Measurements from ENCODE around the gene ZNF853. TPM values are rescaled to one million over a fixed set of nuclear protein-coding genes. Genes with fewer than 3 reads are reported as not detected.

ZNF853 gene
- 0.06 and 0.13 TPM in 2 replicates for total RNA-seq

DNA sequence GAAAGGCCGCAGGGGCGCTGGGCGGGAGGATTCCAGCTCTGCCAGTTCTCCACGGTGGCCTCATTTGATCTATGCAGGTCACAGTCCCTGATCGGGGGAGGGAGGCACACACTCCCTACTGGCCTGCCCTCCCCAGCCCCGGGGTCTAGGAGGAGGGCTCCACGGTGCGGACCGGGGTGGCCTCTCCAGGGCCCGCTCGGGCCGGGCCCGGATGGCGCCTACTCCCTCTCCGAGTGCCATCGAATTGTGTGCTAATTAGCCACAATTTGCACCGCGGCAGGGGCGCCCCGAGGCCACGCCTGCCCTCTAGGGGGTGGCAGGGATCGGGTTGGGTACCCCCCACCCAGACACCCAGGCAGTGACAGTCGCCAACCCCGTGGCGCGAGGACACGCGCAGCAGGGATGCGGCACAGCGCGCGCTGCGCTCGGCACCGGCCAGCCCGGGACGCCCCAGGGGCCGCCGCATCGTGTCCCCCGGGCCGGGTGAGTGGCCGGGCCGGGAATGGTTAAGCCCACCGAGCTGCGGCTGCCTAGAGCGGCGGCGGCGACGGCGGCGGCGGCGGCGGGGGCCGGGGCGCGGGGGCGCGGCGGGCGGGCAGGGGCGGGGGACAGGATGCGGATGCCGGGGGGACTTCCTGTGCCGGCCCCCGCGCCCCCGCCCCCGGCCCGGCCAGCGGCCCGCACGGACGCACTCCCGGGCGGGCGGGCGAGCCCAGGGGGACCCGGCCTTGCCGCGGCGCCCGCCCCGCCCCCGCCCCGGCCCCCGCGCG is at the start of gene ZNF853:
ZNF853 (plus strand) TSS at position 658 of the 770 bp plus-strand sequence. CDS start 565 bp downstream, outside the sequence.

DNA sequence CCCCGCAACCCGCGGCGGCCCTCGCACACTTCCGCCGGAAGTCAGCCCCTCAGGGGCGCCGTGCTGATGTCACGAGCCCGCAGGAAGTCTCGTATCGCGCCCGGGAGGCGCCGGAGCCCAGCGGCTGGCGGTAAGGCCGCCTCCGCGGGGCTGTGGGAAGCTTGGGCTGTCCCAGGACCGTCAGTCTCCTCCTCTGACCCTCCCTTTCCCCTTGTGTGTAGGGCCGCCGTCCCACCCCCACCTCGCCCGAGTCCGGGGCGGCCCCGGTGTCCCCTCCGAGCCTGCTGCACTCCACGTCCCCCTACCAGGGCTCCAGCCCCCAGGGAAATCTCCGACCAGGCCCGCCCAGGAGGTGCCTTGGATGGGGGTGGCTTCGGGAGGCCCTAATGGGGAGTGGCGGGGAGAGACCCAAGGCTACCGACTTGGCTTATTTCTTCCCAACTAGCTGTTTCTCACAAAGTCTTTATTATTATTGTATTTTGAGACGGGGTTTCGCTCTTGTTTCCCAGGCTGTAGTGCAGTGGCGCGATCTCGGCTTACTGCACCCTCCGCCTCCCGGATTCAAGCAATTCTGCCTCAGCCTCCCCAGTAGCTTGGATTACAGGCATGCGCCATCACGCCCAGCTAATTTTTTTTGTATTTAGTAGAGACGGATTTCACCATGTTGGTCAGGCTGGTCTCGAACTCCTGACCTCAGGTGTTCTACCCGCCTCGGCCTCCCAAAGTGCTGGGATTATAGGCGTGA is 37.9 kb upstream of the ZNF853 start, which contains the start of gene ZDHHC4:
ZDHHC4 (plus strand) TSS at position 86 of the 745 bp plus-strand sequence. CDS start 3,108 bp downstream, outside the sequence.

DNA sequence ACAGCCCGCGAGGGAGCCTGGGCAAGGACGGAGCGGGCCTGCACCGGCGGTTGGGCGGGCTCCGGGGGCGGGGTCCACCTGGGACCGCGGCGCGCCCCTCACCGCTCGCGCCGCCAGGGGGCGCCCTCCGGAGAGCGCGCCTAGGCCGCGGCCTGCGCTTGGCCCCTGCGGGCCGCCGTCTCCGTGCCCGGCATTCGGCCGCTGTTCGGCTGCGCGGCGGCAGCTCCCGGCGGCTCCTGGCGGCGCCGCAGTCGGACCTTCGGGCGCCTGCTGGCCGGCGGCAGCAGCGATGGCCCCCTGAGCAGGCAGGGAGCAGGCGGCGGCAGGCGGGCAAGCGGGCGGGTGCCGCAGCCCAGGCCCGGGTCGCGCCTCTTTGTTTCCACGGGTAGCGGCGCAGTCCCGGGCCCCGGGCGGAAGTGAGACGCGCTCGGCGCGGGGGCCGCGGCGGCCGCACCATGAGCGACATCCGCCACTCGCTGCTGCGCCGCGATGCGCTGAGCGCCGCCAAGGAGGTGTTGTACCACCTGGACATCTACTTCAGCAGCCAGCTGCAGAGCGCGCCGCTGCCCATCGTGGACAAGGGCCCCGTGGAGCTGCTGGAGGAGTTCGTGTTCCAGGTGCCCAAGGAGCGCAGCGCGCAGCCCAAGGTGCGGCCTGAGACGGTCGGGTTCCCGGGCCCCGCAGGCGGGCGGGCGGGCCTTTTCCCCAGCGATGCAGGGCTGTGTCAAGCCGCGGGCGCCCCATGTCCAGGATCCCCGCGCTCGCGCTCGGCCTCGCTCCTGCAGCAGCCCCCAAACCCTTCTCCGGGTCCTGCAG is 25.4 kb upstream of the ZNF853 start, which contains the start of gene INTS15:
INTS15 (plus strand) TSS at position 193 of the 816 bp plus-strand sequence; CDS start at position 456, 263 bp downstream.

DNA sequence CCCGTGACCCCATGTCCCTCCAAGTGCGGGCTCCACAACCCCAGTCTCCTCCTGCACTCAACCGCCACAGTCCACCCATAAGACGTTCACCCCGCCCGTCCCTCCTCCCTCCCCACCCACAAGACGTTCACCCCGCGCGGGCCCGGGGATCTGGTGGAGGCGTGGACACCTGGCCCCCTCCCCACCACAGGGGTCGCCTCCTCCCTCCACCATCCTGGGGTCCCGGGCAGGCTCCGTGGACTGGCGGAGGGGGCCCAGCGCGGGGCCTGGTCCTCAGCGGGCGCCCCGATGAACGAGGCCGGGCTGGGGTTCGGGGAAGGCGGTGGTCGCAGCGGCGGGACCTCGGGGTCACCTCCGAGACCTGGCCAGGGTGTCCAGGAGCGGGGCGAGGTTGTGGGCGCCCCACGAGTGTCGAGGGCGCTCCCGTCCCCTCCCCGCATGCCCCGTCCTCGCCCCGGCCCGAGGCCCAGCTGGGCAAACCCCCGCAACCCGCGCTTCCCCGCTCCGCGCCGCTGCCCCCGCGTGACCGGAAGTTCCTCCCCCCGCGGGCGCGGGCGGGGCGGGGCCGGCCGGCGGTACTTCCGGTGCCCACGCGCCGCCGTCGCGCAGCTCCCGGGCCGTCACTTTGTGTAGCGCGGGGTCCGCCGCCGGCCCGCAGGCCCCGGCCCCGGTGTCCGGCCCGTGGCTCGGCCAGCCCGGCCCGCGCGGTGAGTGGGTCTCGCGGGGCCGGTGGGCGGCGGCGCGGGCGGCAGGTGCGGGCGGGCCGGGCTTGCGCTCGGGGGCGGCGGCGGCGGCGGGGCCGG is 21.5 kb downstream of the ZNF853 start, which contains the start of gene ZNF316:
ZNF316 (plus strand) TSS at position 578 of the 803 bp plus-strand sequence. CDS start 5,092 bp downstream, outside the sequence.

Other genes starting within 250 kb of the ZNF853 start
- 76.4 and 105 TPM in 2 replicates for gene RAC1, start 241.1 kb upstream of the ZNF853 start, total RNA-seq
- 12.7 and 17.2 TPM in 2 replicates for gene DAGLB, start 167.7 kb upstream of the ZNF853 start, total RNA-seq
- 204 and 206 TPM in 2 replicates for gene KDELR2, start 131.5 kb upstream of the ZNF853 start, total RNA-seq
- not detected in 2 replicates for gene GRID2IP, start 64.1 kb upstream of the ZNF853 start, total RNA-seq
- 57.6 and 59.2 TPM in 2 replicates for gene ZDHHC4, start 38.2 kb upstream of the ZNF853 start, total RNA-seq
- 6.1 and 6.3 TPM in 2 replicates for gene INTS15, start 25.6 kb upstream of the ZNF853 start, total RNA-seq
- 9.3 and 12.4 TPM in 2 replicates for gene ZNF316, start 21.7 kb downstream of the ZNF853 start, total RNA-seq
- 14.4 and 14.5 TPM in 2 replicates for gene ZNF12, start 91.3 kb downstream of the ZNF853 start, total RNA-seq
- gene RSPH10B2, start 138.5 kb downstream of the ZNF853 start, total RNA-seq = 0.19 TPM in 1 of 2 replicates, not detected in the other
- gene CCZ1B, start 210.7 kb downstream of the ZNF853 start, total RNA-seq = 42.0 and 52.0 TPM in 2 replicates

All from aortic smooth muscle cell (primary cell).